ENCODE results near the gene CALHM4.
"Not testable (repeated sequence)": the region's sequence is repeated elsewhere in the genome, so short reads cannot be mapped to it uniquely, and the experiment has no call there.

The CALHM4 gene

GRCh38 chr6:116579143-116579542 lies 25.6 kb downstream of the CALHM4 start:
- no peak for DNase-seq

DNA sequence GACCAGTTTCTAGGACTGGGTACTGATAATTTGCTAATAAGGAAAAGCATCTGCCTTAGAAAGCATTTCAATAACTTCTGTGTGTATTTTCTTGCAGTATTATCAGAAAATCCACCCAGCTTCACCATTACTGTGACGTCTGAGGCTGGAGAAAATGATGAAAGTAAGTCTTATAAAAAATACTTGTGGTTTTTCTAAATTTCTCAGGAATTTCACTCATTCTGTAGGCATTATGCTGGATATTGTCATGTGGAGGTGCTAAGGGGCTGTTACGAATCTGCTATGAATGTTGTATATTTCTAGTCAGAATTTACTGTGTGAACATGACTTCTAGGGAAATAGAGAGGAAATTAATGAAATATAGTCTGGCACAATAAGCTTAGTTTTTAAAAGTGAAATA lies 26.6 kb downstream of the CALHM4 start:
- DNase-seq, result no peak

DNA sequence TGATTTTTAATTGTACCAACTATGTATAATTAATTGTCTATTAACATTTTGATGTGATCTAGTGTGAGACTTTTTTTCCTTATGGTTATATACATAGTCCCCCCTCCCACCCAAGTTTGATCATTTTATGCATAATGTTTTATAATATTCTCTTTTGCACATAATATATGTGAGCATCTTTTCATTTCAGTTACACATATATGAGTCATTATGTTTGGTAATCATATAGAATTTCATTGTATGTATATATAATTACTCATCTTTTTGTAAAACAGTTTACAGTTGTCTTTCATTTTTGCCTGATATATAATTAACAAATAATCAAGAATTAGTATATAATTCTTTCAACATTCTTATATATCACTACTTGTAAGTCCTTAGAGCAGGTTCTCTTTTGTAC lies 32.7 kb downstream of the CALHM4 start:
- DNase-seq, result no peak

- DNase-seq, result no peak
Observed at GRCh38 chr6:116586738-116587137, 33.2 kb downstream of the CALHM4 start.

GRCh38 chr6:116595247-116595646 lies 41.7 kb downstream of the CALHM4 start:
- no peak for DNase-seq

- DNase-seq, result no peak
Observed at GRCh38 chr6:116596815-116597214, 43.3 kb downstream of the CALHM4 start.

GRCh38 chr6:116603916-116604315 lies 50.4 kb downstream of the CALHM4 start:
- DNase-seq, result not testable (repeated sequence)

- not testable (repeated sequence) for DNase-seq
Observed at GRCh38 chr6:116604868-116605267, 51.3 kb downstream of the CALHM4 start.

DNA sequence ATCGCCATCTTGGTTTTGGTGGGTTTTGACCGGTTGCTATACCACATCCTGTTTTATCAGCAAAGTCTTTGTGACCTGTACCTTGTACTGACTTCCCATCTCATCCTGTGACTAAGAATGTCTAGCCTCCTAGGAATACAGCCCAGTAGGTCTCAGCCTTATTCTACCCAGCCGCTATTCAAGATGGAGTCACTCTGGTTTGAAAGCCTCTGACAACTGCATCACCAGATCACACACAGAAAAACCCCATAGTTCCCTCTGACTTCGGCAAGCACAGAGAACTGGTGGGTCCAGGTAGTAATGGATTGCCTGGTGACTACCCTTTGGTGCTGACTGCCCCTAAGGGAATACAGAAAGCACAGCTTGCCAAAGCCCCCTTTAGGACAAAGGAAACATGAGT lies 52.4 kb downstream of the CALHM4 start:
- no peak for DNase-seq
